Measurements from ENCODE around the gene PRR15.
A peak's percentile ranks its signal among the peaks of the same experiment; 100 is the strongest.

Gene PRR15

GRCh38 chr7:29572558-29572957 is 8.9 kb downstream of the PRR15 start:
- DNase-seq, result no peak

DNA sequence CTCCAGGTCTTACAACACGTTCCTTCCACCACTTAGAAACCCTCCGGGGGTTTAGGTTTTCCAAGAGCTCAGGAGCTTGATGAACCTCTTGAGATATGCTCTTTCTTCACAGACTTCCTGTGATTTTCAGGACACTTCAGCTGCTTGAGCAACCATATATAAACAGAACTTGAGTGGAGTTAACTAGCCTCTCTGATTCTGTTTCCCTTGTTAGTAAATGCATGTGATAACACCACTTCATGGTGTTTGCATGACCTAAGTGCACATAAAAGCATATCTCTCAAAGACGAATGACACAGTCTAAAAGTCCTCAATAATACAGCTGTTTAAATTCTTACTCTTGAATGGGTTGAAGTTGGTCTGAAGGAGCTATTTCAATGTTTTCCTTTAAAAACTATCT is 9.9 kb downstream of the PRR15 start:
- no peak for DNase-seq

DNA sequence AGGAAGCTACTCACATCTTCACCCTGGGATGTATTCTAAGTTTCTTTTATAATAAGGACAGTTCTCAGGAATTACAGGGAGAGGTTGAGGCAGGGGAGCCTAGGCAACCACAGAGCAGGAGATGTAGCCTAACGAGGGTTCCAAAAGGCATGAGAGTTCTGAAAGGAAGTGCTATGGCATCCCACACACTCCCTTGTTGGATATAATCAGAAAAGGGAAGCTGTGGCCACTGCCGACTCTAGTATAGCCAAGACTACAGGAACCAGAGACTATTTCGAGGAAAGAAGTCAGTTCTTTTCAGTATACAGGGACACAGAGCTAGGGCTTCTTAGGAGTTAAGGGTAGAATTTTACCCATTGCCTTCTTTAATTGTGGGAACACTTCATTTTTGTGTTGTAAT is 11.0 kb downstream of the PRR15 start:
- no peak for DNase-seq

DNA sequence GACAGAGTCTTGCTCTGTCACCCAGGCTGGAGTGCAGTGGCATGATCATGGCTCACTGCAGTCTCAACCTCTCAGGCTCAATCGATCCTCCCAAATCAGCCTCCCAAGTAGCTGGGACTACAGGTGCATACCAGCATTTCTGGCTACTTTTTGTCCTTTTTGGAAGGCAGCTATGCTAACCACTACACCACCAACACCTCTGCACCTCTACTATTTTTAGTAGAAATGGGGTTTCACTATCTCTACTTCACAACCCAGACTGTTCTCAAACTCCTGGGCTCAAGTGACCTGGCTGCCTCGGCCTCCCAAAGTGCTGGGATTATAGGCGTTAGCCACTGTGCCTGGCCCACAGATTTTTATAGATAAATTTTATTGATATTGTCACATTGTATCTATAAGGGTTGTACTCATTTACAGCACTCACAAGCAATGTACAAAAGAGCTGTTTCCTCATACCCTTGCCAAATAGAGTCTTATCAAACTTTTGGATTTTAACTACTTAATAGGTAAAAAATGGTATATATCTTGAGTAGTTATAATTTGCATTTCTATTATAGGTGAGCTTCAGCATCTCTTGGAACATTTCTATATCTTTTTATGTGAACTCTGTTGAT is 23.7 kb downstream of the PRR15 start:
- DNase-seq, result no peak

DNA sequence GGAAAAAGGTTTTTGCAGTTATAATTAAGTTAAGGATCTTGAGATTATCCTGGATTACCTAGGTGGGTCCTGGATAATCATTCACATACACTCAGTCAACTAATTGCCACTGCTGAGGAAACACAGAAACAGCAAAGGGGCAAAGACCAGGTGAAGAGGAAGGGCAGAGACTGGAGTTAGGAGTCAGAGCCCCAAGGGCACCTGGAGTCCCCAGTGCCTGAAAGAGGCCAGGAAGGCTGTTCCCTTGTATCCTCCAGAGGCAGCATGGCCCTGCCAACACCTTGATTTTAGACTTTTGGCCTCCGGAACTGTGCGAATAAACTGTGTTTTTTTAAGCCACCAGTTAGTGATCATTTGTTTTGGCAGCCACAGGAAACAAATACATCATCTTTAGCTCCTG is 24.6 kb downstream of the PRR15 start:
- no peak for DNase-seq

DNA sequence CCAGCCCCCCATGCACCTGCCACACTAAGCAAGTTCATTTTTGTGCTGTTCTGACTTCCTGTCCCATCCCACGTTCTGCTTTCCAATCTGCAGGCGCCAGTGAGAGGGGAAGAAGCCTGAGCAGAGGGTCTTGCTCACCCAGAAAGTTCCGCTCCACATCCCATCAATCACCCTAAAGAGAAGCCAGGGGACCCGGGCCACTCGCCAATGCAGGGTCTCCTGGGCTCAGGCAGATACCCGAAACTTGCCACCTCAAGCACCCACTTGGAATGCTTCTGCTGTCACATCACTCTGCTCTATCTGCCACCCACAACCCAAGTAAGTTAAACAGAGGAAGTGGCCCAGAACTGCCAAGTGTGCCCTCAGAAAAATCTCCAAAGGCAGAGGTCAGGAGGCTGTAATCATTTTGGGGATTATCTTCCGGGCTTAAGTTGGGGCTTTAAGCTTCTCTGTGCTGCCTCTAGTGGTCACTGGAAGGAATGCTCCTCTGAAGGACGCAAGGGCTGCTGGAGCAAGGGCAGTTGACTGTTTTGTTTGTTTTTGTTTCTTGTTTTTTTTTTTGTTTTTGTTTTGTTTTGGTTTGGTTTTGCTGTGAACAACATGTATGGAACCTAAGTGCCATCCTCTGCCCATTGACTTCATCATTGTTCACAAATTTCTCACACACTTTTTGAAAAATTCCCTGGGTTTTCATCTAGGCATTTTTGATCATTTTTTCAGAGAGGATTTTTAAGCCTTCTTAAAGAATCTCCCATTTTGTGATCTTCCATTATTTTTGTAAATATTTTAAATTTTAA is 25.5 kb downstream of the PRR15 start:
- peak; percentile 14 for DNase-seq

DNA sequence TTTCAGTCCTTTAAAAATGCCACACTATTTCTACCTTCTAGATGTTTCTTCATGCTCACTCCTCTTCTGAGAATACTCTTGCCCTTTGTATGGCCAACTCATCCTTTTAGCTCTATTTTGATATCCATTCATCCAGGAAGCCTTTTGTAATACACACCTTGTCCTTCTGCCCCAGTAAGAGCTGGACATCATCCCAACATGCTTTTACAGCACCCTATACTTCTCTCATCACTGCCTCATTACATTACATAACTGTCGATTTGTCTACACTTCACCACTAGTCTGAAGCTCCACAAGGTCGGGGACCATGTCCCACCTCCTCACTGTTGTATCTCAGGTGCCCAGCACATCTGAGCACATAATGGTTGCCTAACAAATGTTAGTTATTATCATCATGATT is 29.2 kb downstream of the PRR15 start:
- DNase-seq, result no peak

DNA sequence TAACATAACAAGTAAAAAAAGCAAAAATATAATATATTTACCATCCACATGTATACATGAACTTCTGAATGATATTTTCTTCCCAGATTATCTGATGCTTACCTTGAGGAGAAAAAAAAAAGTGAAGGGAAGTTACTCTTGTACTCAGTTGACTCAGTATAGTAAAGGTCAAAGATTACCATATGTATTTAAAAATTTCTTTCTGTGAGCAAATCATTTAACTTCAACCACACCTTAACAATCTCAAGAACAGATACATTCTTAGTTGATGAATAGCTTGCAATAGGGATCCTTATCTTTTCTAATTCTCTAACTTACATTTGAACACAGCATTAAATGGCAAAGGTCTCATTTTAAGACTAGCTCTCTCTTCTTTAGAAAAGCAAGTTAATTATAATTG is 29.8 kb downstream of the PRR15 start:
- DNase-seq, result no peak

GRCh38 chr7:29596593-29597178 is 33.1 kb downstream of the PRR15 start:
- no peak for DNase-seq

DNA sequence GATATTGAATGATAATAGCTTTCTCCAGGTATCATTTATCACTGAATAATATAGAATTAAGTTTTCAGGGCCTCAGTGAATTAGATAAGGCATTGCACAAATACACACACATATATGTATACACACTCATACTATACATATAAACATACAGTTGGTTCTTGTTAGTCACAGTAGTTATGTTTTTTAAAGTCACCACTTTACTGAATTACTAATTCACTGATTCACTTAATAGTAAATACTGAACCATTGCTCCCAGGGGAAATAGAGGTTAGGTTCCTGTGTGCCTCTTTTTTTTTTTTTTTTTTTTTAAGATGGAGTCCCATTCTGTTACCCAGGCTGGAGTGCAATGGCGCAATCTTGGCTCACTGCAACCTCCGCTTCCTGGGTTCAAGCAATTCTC is 33.6 kb downstream of the PRR15 start:
- DNase-seq, result no peak

DNA sequence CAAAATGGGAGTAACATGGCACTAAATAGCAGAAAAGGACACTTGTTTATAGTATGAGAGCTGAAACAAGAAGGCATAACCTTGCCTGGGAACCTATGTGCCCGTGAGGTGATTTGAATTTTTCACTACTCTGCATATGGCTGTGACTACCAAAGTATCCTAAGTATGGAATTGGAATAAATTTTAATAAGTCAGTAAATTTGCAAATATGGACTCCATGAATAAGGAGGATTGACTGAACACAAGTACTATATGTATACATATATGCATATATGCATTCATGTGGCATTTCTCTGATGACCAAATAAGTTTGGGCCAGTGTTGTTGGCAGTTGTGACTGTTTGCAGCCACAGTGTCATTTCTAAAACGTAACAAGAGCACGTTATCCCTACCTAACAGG is 34.5 kb downstream of the PRR15 start:
- DNase-seq, result no peak

- DNase-seq, result no peak
Measured at GRCh38 chr7:29598613-29599012, 35.0 kb downstream of the PRR15 start.

DNA sequence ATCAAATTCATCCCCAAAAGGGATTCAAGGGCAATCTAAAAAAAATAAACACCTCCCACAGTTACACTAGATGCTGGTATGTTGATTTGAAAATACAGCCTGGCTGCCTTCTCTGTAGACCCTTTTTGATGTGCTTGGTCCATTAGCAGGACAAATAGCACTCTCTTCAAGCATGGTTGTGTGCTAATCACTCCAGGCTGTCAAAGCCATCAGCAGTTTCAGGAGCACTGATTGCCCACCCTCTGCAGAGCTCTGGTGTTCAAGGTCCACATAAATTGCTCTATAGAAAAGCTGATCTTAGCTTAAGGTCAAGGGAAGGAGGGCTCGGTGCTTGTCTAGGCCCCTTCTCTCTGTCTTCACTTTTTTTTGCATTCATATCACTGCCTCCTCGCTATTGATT is 35.4 kb downstream of the PRR15 start:
- no peak for DNase-seq

DNA sequence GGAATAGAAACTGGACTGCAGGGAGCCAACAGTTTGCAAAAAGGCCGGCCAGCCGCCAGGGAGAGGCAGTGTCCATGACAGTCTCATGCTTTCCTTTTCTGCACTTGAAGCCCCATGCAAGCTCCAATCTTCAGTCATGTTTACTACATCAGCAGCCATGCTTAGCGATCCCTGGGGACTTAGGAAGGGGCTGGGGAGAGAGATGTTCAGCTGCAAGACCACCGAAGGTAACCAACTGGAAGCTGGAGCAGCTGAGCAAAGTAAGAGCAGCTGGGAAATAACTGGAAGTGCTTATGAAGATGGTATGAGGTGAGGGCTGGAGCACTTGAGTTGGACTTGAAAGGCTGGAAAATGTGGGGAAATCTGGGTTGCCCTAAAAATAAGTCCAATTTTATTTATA is 37.0 kb downstream of the PRR15 start:
- DNase-seq, result no peak

GRCh38 chr7:29604052-29604451 is 40.4 kb downstream of the PRR15 start:
- DNase-seq, result no peak

GRCh38 chr7:29604702-29605101 is 41.1 kb downstream of the PRR15 start:
- no peak for DNase-seq

DNA sequence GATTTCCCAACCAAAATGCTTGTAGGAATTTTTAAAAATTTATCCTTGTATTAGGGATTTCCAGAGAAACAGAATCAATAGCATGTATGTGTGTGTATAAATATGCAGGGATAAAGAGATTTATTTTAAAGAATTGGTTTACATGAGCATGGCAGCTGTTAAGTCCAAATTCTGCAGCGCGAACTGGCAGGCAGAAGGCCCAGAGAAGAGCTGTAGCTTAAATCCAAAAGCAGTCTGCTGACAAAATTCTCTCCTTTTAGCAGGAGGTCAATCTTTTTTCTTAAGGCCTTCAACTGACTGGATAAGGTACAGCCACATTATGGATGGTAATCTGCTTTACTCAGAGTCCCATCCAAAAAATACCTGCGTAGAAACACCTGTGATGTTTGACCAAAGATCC is 42.0 kb downstream of the PRR15 start:
- DNase-seq, result no peak

DNA sequence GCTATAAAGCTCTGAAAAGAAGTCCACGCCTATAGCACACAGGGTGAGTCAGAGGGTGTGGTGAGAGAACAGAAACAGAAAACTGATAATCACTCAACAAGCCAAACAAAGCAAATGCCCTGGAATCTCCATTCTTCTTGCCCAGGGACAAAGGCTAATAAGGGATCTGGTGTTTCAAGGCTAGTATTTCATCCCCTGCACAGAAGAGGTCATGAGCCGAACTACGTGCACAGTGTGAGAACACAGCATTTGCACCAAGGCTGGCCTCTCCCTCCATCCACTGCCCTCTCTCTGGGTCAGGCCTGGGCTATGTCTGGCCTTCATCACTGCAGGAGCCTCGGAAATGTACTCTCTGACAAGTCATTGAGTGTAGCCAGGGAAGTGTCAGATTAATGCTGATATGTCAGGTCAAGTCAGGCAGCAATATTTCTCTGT is 42.7 kb downstream of the PRR15 start:
- peak; percentile 33 for DNase-seq

DNA sequence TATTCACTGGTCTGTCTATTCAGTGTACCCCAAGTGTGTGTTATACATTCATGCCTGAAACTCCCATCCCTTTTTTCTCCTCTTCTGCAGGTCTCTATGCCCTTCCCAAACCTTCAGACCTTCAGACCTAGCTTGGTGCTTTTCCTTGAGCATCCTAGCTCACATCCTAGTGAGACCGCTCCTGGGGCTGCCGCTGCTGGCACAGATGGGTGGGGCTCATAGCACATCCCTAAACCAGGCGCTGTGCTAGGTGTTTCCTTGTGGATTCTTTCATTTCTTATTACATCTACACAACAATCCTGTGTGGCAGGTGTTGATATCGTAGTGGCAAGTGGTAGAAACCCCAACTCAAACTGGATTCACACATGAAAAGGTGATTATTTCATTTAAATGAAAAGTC is 43.2 kb downstream of the PRR15 start:
- DNase-seq, result no peak

- no peak for DNase-seq
Measured at GRCh38 chr7:29607259-29607658, 43.6 kb downstream of the PRR15 start.

DNA sequence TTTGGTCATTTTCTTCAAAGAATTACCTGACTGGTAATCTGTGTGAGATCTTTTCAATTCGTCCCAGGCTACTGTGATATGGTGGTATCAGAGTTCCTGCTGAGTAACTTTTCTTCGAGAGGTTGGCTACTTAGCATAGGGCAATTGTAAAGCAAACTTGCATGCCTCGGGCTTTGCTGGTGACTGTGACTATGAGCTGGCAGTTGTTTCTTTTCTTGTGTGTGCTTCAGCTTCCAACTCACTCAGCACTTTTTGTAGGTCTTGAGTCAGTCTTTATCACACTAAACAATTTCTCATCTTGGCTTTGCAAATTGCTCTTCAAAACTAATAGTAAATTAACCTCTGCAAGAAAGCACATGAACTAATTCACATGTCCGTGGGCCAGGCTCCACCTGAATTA is 44.3 kb downstream of the PRR15 start:
- peak; percentile 26 for DNase-seq

DNA sequence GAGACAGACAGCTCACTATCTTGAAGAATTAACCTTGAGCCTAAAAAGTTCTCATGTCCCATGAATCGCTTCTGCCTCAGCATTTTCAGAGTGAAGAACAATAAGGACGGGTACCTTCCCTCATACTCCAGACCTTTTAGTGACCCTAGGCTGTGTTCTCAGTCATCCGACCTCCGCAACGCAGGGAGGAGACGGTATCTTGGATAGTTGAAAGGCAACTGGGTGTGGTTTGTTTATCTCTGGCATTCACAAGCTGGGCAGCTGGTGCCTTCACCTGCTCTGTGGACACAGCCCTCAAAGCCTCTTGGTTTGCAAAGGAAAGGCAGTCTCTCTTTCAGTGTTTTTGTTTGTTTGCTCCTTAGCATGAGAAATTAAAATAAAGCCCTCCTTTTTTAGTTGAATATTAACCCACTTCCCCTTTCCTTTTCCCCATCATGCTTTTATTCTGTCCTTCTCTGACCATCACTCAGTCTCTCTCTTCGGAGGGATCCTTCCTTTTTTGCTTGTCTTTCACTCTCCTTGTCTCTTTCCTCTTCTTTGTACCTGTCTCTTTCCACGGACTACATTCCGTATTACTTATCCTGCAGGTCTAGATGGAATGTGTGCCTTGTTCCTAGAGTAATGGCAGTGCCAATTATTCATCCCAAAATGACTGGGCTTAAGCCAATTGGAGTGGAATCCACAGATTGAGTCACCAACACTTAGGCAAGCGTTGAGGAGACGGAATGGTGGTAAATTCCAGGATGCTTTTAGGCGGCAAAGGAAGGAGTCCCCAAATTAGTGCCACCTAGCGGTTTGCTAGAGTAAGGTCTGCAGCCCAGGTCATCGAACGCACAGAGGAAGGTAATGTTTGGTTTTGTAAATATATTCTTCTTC is 45.8 kb downstream of the PRR15 start:
- peak; percentile 62 for DNase-seq

GRCh38 chr7:29610086-29610485 is 46.5 kb downstream of the PRR15 start:
- DNase-seq, result peak; percentile 87
